Activated CD4-positive, alpha-beta T cell treated with anti-CD3 and anti-CD28 coated beads, Interleukin-2, amount 50 U/mL, for 16 hours (primary cell): ENCODE results near the gene RIMS1.
"Not testable (repeated sequence)": the region's sequence is repeated elsewhere in the genome, so short reads cannot be mapped to it uniquely, and the experiment has no call there.

Source experiments
- DNase-seq: peaks from one replicate; pipeline ENCODE4 v3.0.0-alpha.2; 2020

The RIMS1 gene

GRCh38 chr6:72248621-72249020 lies 362.3 kb downstream of the RIMS1 start:
- no peak for DNase-seq

GRCh38 chr6:72250664-72251063 lies 364.3 kb downstream of the RIMS1 start:
- no peak for DNase-seq

- no peak for DNase-seq
Observed at GRCh38 chr6:72260489-72260888, 374.1 kb downstream of the RIMS1 start.

GRCh38 chr6:72261554-72261953 lies 375.2 kb downstream of the RIMS1 start:
- DNase-seq = no peak

GRCh38 chr6:72262254-72262653 lies 375.9 kb downstream of the RIMS1 start:
- DNase-seq = no peak

- no peak for DNase-seq
Observed at GRCh38 chr6:72267470-72267869, 381.1 kb downstream of the RIMS1 start.

- no peak for DNase-seq
Observed at GRCh38 chr6:72271531-72271930, 385.2 kb downstream of the RIMS1 start.

GRCh38 chr6:72272958-72273357 lies 386.6 kb downstream of the RIMS1 start:
- DNase-seq = no peak

GRCh38 chr6:72275888-72276287 lies 389.5 kb downstream of the RIMS1 start:
- no peak for DNase-seq

GRCh38 chr6:72282201-72282600 lies 395.9 kb downstream of the RIMS1 start:
- DNase-seq = no peak

GRCh38 chr6:72283571-72283970 lies 397.2 kb downstream of the RIMS1 start:
- DNase-seq = no peak

GRCh38 chr6:72286911-72287311 lies 400.6 kb downstream of the RIMS1 start:
- DNase-seq = no peak

GRCh38 chr6:72287801-72288200 lies 401.5 kb downstream of the RIMS1 start:
- DNase-seq = no peak

GRCh38 chr6:72288592-72288991 lies 402.2 kb downstream of the RIMS1 start:
- DNase-seq = no peak

- DNase-seq = no peak
Observed at GRCh38 chr6:72290620-72291019, 404.3 kb downstream of the RIMS1 start.

GRCh38 chr6:72296375-72296774 lies 410.0 kb downstream of the RIMS1 start:
- DNase-seq = no peak

- no peak for DNase-seq
Observed at GRCh38 chr6:72305971-72306370, 419.6 kb downstream of the RIMS1 start.

- DNase-seq = no peak
Observed at GRCh38 chr6:72316675-72317380, 430.5 kb downstream of the RIMS1 start.

- DNase-seq = no peak
Observed at GRCh38 chr6:72321788-72322187, 435.4 kb downstream of the RIMS1 start.

- DNase-seq = no peak
Observed at GRCh38 chr6:72322771-72323170, 436.4 kb downstream of the RIMS1 start.

- no peak for DNase-seq
Observed at GRCh38 chr6:72324591-72324990, 438.2 kb downstream of the RIMS1 start.

- no peak for DNase-seq
Observed at GRCh38 chr6:72328775-72329174, 442.4 kb downstream of the RIMS1 start.

GRCh38 chr6:72335203-72335602 lies 448.9 kb downstream of the RIMS1 start:
- DNase-seq = not testable (repeated sequence)

GRCh38 chr6:72348926-72349325 lies 462.6 kb downstream of the RIMS1 start:
- DNase-seq = no peak

- no peak for DNase-seq
Observed at GRCh38 chr6:72350296-72350881, 464.0 kb downstream of the RIMS1 start.
